Colon (tissue), 2 donors: ENCODE data around the gene EGR4.

Experiments used
- FAIRE-seq: peaks from 2 replicates; lab custom pipeline; 2012; peaks lifted over from hg19 to GRCh38; lab: Jason Lieb, UNC
- donor health status: control.
- donor health status: control.

The EGR4 gene

GRCh38 chr2:73250872-73251846 lies 42.2 kb downstream of the EGR4 start:
- FAIRE-seq = no peak

GRCh38 chr2:73249636-73250035 lies 43.7 kb downstream of the EGR4 start:
- FAIRE-seq = no peak

GRCh38 chr2:73246850-73247249 lies 46.5 kb downstream of the EGR4 start:
- FAIRE-seq = no peak

- FAIRE-seq = no peak
Observed at GRCh38 chr2:73244580-73244979, 48.8 kb downstream of the EGR4 start.

- FAIRE-seq = no peak
Observed at GRCh38 chr2:73243884-73244570, 49.3 kb downstream of the EGR4 start.
